Embryonic facial prominence (tissue), 1 donor: ENCODE results near the gene ANKFY1.
"Not testable (repeated sequence)": the region's sequence is repeated elsewhere in the genome, so short reads cannot be mapped to it uniquely, and the experiment has no call there.

Experiments
- DNase-seq: peaks from one replicate; pipeline ENCODE4 v3.0.0-alpha.2; 2016; ENCODE audit errors: extremely low spot score

Gene ANKFY1

GRCh38 chr17:4156750-4157381, 106.9 kb downstream of the ANKFY1 start:
- DNase-seq = no peak

GRCh38 chr17:4155980-4156620, 107.7 kb downstream of the ANKFY1 start:
- DNase-seq = no peak

- no peak for DNase-seq
Measured at GRCh38 chr17:4154201-4154600, 109.6 kb downstream of the ANKFY1 start.

- DNase-seq = no peak
Measured at GRCh38 chr17:4152471-4152870, 111.3 kb downstream of the ANKFY1 start.

GRCh38 chr17:4150096-4150495, 113.7 kb downstream of the ANKFY1 start:
- DNase-seq = no peak

GRCh38 chr17:4148611-4149308, 115.0 kb downstream of the ANKFY1 start:
- no peak for DNase-seq

- DNase-seq = no peak
Measured at GRCh38 chr17:4147751-4148310, 115.9 kb downstream of the ANKFY1 start.

GRCh38 chr17:4146641-4147040, 117.1 kb downstream of the ANKFY1 start:
- no peak for DNase-seq

- no peak for DNase-seq
Measured at GRCh38 chr17:4144422-4144747, 119.4 kb downstream of the ANKFY1 start.

- peak; percentile 94 for DNase-seq
Measured at GRCh38 chr17:4143563-4144421, 120.0 kb downstream of the ANKFY1 start.

- DNase-seq = no peak
Measured at GRCh38 chr17:4142107-4142900, 121.5 kb downstream of the ANKFY1 start.

GRCh38 chr17:4140125-4140524, 123.7 kb downstream of the ANKFY1 start:
- DNase-seq = no peak

- not testable (repeated sequence) for DNase-seq
Measured at GRCh38 chr17:4138906-4139526, 124.8 kb downstream of the ANKFY1 start.

GRCh38 chr17:4136373-4136772, 127.4 kb downstream of the ANKFY1 start:
- no peak for DNase-seq

GRCh38 chr17:4135489-4135888, 128.3 kb downstream of the ANKFY1 start:
- DNase-seq = no peak

- DNase-seq = no peak
Measured at GRCh38 chr17:4134721-4135120, 129.1 kb downstream of the ANKFY1 start.

- no peak for DNase-seq
Measured at GRCh38 chr17:4130715-4131114, 133.1 kb downstream of the ANKFY1 start.

GRCh38 chr17:4127555-4127954, 136.2 kb downstream of the ANKFY1 start:
- no peak for DNase-seq

GRCh38 chr17:4125552-4125951, 138.2 kb downstream of the ANKFY1 start:
- no peak for DNase-seq

- no peak for DNase-seq
Measured at GRCh38 chr17:4124999-4125398, 138.8 kb downstream of the ANKFY1 start.

GRCh38 chr17:4120332-4120731, 143.4 kb downstream of the ANKFY1 start:
- DNase-seq = no peak
